WERI-Rb-1 (cell line): ENCODE results near the gene SERPINB5.

Experiments used
- DNase-seq: peaks from one replicate; pipeline ENCODE4 v3.0.0-alpha.2; 2020
- H3K27ac ChIP-seq: fragments of 250-450 bp; sonication (Bioruptor Pico); 2 replicates; pipeline ENCODE4 v1.5.1; 2020; ENCODE audit warnings: mild to moderate bottlenecking, moderate library complexity
- H3K27me3 ChIP-seq: fragments of 250-450 bp; sonication (Bioruptor Pico); 2 replicates; pipeline ENCODE4 v1.5.1; 2021; ENCODE audit warnings: mild to moderate bottlenecking, low read depth, moderate library complexity; ENCODE audit not compliant: insufficient read depth, severe bottlenecking
- H3K36me3 ChIP-seq: fragments of 250-450 bp; sonication (Bioruptor Pico); 2 replicates; pipeline ENCODE4 v1.5.1; 2020; ENCODE audit warnings: mild to moderate bottlenecking, moderate library complexity
- H3K4me3 ChIP-seq: 2 replicates; pipeline ENCODE4 v1.5.1; 2011; ENCODE audit warnings: low read depth, mild to moderate bottlenecking, control low read depth, low read length
- H3K9me3 ChIP-seq: fragments of 250-450 bp; sonication (Bioruptor Pico); 2 replicates; pipeline ENCODE4 v1.5.1; 2021; ENCODE audit warnings: mild to moderate bottlenecking, moderate library complexity; ENCODE audit not compliant: severe bottlenecking
- CTCF ChIP-seq: IDR thresholded peaks from 2 replicates; pipeline ENCODE4 v1.5.1; 2011; ENCODE audit warnings: low read depth, mild to moderate bottlenecking, control low read depth, inconsistent platforms, low read length

SERPINB5 gene, protein sequence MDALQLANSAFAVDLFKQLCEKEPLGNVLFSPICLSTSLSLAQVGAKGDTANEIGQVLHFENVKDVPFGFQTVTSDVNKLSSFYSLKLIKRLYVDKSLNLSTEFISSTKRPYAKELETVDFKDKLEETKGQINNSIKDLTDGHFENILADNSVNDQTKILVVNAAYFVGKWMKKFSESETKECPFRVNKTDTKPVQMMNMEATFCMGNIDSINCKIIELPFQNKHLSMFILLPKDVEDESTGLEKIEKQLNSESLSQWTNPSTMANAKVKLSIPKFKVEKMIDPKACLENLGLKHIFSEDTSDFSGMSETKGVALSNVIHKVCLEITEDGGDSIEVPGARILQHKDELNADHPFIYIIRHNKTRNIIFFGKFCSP

GRCh38 chr18:63476668-63477067 is at the start of gene SERPINB5:
SERPINB5 (plus strand) TSS chr18:63476958; CDS start chr18:63484429, 7,471 bp downstream.
- H3K4me3 ChIP-seq = no peak within 1 kb of the TSS

GRCh38 chr18:63427558-63427957 is 49.2 kb upstream of the SERPINB5 start:
- Histone ChIP-seq H3K27ac (no peak overlapping the region), H3K4me3 (no peak overlapping the region), H3K27me3 (no peaks in the 10 kb centered on the region), H3K36me3 (no peaks in the 10 kb centered on the region), H3K9me3 (no peaks in the 10 kb centered on the region)
- no peak for TF ChIP-seq CTCF
- no peak for DNase-seq

More at GRCh38 chr18:63476668-63477067, at the start of gene SERPINB5:
- no peak for DNase-seq
- no peak within 1 kb of the TSS for H3K27ac ChIP-seq
- H3K27me3 ChIP-seq = no peaks in the 10 kb centered on the region
- H3K9me3 ChIP-seq = no peaks in the 10 kb centered on the region
- no peaks in the 10 kb centered on the region for H3K36me3 ChIP-seq
- TF ChIP-seq CTCF = no peak

DNA sequence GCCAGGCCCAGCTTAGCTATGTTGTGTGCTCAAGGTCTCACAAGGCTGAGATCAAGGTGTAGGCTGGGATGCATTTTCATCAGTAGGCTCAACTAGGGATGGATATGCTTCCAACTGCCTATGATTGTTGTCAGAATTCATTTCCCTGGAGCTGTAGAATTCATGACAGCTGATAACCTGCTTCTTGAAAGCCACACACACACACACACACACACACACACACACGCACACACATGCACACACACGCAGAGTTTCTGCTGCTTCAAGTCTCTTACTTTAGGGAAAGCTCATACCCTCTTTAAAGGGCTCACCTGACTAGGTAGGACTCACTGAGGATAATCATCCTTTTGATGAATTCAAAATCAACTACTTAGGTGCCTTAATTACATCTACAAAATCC is 46.2 kb upstream of the SERPINB5 start:
- no peak for DNase-seq
- Histone ChIP-seq H3K4me3 (no peak overlapping the region), H3K27me3 (no peaks in the 10 kb centered on the region), H3K27ac (no peak overlapping the region), H3K36me3 (no peaks in the 10 kb centered on the region), H3K9me3 (no peaks in the 10 kb centered on the region)
- TF ChIP-seq CTCF = no peak

GRCh38 chr18:63431180-63431579 is 45.6 kb upstream of the SERPINB5 start:
- Histone ChIP-seq H3K36me3 (no peaks in the 10 kb centered on the region), H3K9me3 (no peaks in the 10 kb centered on the region), H3K4me3 (no peak overlapping the region), H3K27ac (no peak overlapping the region), H3K27me3 (no peaks in the 10 kb centered on the region)
- no peak for TF ChIP-seq CTCF
- DNase-seq = no peak

GRCh38 chr18:63433334-63433866 is 43.4 kb upstream of the SERPINB5 start:
- no peaks in the 10 kb centered on the region for H3K36me3 ChIP-seq

More at GRCh38 chr18:63433334-63433866, 43.4 kb upstream of the SERPINB5 start:
- Histone ChIP-seq H3K4me3 (no peak overlapping the region), H3K9me3 (no peaks in the 10 kb centered on the region), H3K27ac (no peak overlapping the region), H3K27me3 (no peaks in the 10 kb centered on the region)
- DNase-seq = no peak
- no peak for TF ChIP-seq CTCF
